K562 treated with DMSO at 1 percent for 48 hours (cell line): ENCODE data around the gene TMEM100. TPM values are rescaled to one million over a fixed set of nuclear protein-coding genes. Genes with fewer than 3 reads are reported as not detected.

Experiments
- total RNA-seq: library from RNA; unstranded; fragments of 300-600 nt; gene quantifications from 2 replicates; pipeline ENCODE4 v1.2.3, GENCODE V29; 2022; ENCODE audit warnings: low replicate concordance; ENCODE audit errors: extremely low read depth

TMEM100 gene, protein sequence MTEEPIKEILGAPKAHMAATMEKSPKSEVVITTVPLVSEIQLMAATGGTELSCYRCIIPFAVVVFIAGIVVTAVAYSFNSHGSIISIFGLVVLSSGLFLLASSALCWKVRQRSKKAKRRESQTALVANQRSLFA
- not detected in 2 replicates for total RNA-seq

DNA sequence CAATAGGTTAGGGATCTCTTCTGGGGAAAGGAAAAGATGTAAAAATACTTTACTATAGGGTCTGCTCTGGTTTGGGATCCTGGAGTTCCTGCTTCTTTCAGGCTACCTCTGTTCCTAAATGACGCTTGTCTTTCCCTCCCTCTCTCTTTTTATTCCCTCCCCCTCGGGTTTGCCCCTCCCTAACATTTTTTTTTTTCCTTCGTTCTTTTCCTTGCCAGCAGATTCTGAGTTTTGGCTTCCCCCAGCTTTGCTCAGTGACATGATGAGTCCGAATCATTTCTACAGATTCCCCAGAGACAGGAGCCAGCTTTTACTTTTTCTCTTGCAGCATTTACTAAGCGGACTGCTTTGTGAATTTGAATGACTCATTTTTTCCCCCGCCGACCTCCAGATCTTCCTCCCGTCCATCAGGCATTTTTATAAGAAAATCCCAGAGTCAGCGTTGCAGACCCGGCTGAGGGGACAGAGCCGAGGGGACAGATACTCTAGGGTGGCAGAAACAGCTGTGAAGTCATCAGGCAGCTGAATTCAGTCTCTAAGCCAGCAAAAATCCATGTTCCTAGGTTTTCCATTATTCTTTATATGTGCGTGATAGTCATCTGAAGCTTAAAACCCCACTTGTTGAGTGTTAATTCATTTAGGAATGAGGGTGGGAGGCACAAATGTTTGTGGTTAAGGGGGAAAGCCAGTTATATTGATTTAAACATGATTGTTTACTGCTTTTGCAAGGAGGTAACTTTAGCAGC, at the start of gene TMEM100:
TSS of gene TMEM100 (minus strand) at position 123 of the 746 bp plus-strand sequence. CDS start 1,794 bp downstream, outside the sequence.

DNA sequence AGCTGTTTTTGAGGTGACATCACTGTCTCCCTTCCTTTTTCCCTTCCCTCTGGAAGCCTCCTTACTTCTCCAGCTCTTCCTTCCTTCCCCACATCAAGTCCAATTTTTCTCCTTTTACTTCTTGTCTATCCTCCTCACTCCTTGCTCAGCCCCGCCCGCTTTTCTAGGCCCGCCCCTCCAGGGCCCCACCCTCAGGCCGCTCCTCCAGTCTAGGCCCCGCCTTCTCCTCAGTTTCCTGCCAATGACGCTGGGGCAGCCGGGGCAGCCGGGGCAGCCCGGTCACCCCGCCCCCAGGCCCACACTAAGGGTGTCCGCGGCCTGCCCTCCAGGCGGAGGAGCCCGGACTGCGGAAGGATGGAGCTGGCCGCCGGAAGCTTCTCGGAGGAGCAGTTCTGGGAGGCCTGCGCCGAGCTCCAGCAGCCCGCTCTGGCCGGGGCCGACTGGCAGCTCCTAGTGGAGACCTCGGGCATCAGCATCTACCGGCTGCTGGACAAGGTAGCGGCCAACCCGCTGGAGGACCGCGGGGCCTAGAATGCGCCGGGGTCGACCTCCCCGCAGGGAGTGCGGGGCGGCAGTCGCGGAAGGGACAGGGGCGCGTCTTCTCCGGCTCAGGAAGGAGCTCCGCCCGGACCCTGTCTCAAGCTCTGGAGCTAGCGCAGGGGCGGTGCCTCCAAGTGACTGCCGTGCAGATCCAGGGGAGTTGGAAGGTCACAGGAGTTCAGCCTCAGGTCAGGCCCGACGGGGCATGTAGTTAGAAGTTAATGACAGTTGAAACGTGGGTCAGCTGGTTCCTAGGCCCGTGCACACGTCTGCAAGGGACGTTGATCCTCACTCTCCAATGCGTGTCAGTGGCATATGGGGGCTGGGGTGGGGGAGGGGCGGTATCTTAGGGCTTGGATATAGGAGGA, 28.3 kb upstream of the TMEM100 start, which contains the start of gene PCTP:
TSS of gene PCTP (plus strand) at position 302 of the 908 bp plus-strand sequence. CDS start at position 355, 53 bp downstream.

Other genes starting within 250 kb of the TMEM100 start
- gene SMIM36, start 211.4 kb downstream of the TMEM100 start, total RNA-seq: not detected in 2 replicates
- not detected in 2 replicates for gene PCTP, start 28.2 kb upstream of the TMEM100 start, total RNA-seq